ENCODE measurements around the gene KLK1. TPM values are rescaled to one million over a fixed set of nuclear protein-coding genes. Genes with fewer than 3 reads are reported as not detected.

KLK1 gene
- total and polyA plus RNA-seq, 10 of the 15 experiments (the other 5 are each of a cell fraction or from before 2014, with no cell fraction given): 3.4 to 27.5 (median 20.2) TPM

DNA sequence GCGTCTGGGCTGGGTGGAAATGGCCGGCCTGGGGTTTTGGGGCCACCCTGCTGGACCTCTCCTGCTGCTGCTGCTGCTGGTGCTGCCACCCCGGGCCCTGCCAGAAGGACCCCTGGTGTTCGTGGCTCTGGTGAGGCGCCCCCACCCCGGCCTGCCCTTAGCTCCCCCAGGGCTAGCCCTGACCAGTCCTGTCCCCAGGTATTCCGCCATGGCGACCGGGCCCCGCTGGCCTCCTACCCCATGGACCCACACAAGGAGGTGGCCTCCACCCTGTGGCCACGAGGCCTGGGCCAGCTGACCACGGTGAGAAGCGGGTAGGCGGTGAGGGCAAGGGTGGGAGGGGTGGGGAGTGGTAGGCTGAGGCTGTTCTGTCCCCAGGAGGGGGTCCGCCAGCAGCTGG, 33.2 kb downstream of the KLK1 start, which contains the start of gene ACP4:
TSS of gene ACP4 (plus strand) at position 20 of the 400 bp plus-strand sequence. CDS start at position 20, 0 bp downstream.
- Histone ChIP-seq H3K36me3 (ENCODE audit: control insufficient read depth in 2 of 2, insufficient read depth in 2 of 2, low read length in 1 of 2) (no peaks in the 10 kb centered on the region), H3K79me2 (ENCODE audit: control insufficient read depth, insufficient read depth, low read length) (no peaks in the 10 kb centered on the region), H2AFZ (ENCODE audit: control insufficient read depth, low read depth, low read length) (no peak within 1 kb of the TSS), H3K9ac (ENCODE audit: control insufficient read depth, insufficient read depth, low read length) (no peak within 1 kb of the TSS), H3K27me3 (replicated peaks in 1 of 2; ENCODE audit: control insufficient read depth in 2 of 2, insufficient read depth in 2 of 2, low read length in 1 of 2) (no peaks in the 10 kb centered on the region), H3K4me3 (no peak within 1 kb of the TSS), H3K9me3 (replicated peaks; ENCODE audit: control insufficient read depth, insufficient read depth, low read length) (no peaks in the 10 kb centered on the region), H3K4me1 (ENCODE audit: control insufficient read depth, insufficient read depth, low read length) (peaks cover 5% of the 10 kb centered on the region), H4K20me1 (ENCODE audit: control insufficient read depth, insufficient read depth) (no peaks in the 10 kb centered on the region; the same call in 1 of the 2 replicates), H3K4me2 (ENCODE audit: control insufficient read depth, insufficient read depth) (no peak within 1 kb of the TSS), H3K27ac (ENCODE audit: control insufficient read depth, insufficient read depth) (no peak within 1 kb of the TSS)
- ChIA-PET CTCF (interaction anchor here (0.8 kb wide), 1 partner anchor 132 kb away, joined by 3 read pairs; no protein-coding TSS in a partner anchor), POLR2A (no interaction called here), RAD21 (ENCODE audit: unreplicated experiment) (no interaction called here), SMC1A (ENCODE audit: uncharacterized antibody, unreplicated experiment) (interaction anchor here (2.9 kb wide), 1 partner anchor 132 kb away, joined by 13 read pairs; no protein-coding TSS in a partner anchor)
- intact Hi-C loops (cut with micrococcal nuclease; ENCODE audit: unreplicated experiment): no loop called here
- DNase-seq (ENCODE audit: low read depth, low spot score) (no peak), FAIRE-seq (no peak), ATAC-seq (no peak)
- TF ChIP-seq POLR2A (IDR thresholded peaks at IDR 0.05; ENCODE audit: low read depth, low read length) (peak; percentile 45), PAX5 (IDR thresholded peaks at IDR 0.05; ENCODE audit: borderline replicate concordance, low read depth, low read length) (no peak)
- in situ Hi-C loops (cut with MboI): no loop called here
- WGBS (ENCODE audit: insufficient coverage, insufficient replicate concordance, low lambda C conversion rate, missing lambda C conversion rate): 88% methylated on average over 15 of the region's 15 CpGs
- no TSS peak for BruUV-seq (replicated peaks)

DNA sequence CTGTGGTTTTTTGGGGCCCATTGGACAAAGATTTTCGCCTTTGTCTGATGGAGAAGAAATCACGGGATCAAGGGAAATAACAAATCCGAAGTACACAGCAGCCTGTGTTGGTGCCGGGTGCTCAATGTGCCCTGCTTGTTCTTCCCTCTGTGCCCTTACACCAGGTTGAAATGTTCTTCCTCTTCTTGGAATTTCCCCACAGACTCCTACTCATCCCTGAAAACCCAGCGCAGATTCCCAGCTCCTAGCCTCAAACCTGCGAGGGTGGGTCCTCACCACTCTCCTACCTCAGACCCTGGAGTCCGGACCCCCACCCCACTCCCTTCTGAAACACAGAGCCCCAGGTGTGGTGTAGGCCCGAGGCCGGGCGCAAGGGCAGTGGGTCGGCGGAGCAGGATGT, 38.3 kb downstream of the KLK1 start:
- WGBS (ENCODE audit: insufficient coverage, insufficient replicate concordance, low lambda C conversion rate, missing lambda C conversion rate): 46% methylated on average over 12 of the region's 12 CpGs
- Histone ChIP-seq H4K20me1 (ENCODE audit: control insufficient read depth, insufficient read depth) (no peaks in the 10 kb centered on the region), H3K27ac (ENCODE audit: control insufficient read depth, insufficient read depth) (no peak overlapping the region), H2AFZ (ENCODE audit: control insufficient read depth, low read depth, low read length) (no peak overlapping the region), H3K36me3 (ENCODE audit: control insufficient read depth in 2 of 2, insufficient read depth in 2 of 2, low read length in 1 of 2) (no peaks in the 10 kb centered on the region), H3K79me2 (ENCODE audit: control insufficient read depth, insufficient read depth, low read length) (no peaks in the 10 kb centered on the region), H3K9me3 (replicated peaks; ENCODE audit: control insufficient read depth, insufficient read depth, low read length) (no peaks in the 10 kb centered on the region), H3K4me1 (ENCODE audit: control insufficient read depth, insufficient read depth, low read length) (no peaks in the 10 kb centered on the region; the same call in 1 of the 2 replicates), H3K4me3 (no peak overlapping the region), H3K27me3 (replicated peaks in 1 of 2; ENCODE audit: control insufficient read depth in 2 of 2, insufficient read depth in 2 of 2, low read length in 1 of 2) (no peaks in the 10 kb centered on the region), H3K4me2 (ENCODE audit: control insufficient read depth, insufficient read depth) (no peak overlapping the region), H3K9ac (ENCODE audit: control insufficient read depth, insufficient read depth, low read length) (no peak overlapping the region)
- CTCF ChIA-PET: interaction anchor here (1.8 to 4.0 kb wide), 2 partner anchors 136 to 428 kb away, joined by 9 to 39 read pairs; no protein-coding TSS in a partner anchor
- TF ChIP-seq IKZF2 (IDR thresholded peaks at IDR 0.05) (no peak), EGR1 (IDR thresholded peaks at IDR 0.05; ENCODE audit: borderline replicate concordance in 1 of 2, low read depth in 2 of 2, low read length in 2 of 2) (no peak)
- POLR2A ChIA-PET: no interaction called here
- SMC1A ChIA-PET (ENCODE audit: uncharacterized antibody, unreplicated experiment): interaction anchor here (2.3 kb wide), 1 partner anchor 137 kb away, joined by 22 read pairs; no protein-coding TSS in a partner anchor
- RAD21 ChIA-PET (ENCODE audit: unreplicated experiment): interaction anchor here (2.1 to 2.4 kb wide), 2 partner anchors 80 to 137 kb away, joined by 8 to 24 read pairs; no protein-coding TSS in a partner anchor
- no peak for DNase-seq (ENCODE audit: low read depth, low spot score)
- FAIRE-seq: no peak
- in situ Hi-C loops (cut with MboI): loop anchor here (5.0 kb wide), 2 partner anchors 248 to 428 kb away; no protein-coding TSS in a partner anchor
- intact Hi-C loops (cut with micrococcal nuclease; ENCODE audit: unreplicated experiment): no loop called here
- BruUV-seq (replicated peaks): no TSS peak
- no peak for ATAC-seq
